HepG2 (cell line): ENCODE data around the gene FRMD6. TPM values are rescaled to one million over a fixed set of nuclear protein-coding genes. Genes with fewer than 3 reads are reported as not detected.

ENCODE experiments used
- CHD4 ChIP-seq: fragments of 200-600 bp; sonication (generic); IDR thresholded peaks from 2 replicates; pipeline ENCODE4 v1.7.0; 2017; ENCODE audit warnings: mild to moderate bottlenecking, low read length, borderline replicate concordance
- FIP1L1 ChIP-seq: fragments of 200-400 bp; formaldehyde crosslinking; IDR thresholded peaks from 2 replicates; pipeline ENCODE4 v1.6.1; 2018; ENCODE audit warnings: low read depth, mild to moderate bottlenecking, low read length, moderate library complexity, borderline replicate concordance; ENCODE audit not compliant: insufficient read depth
- NCOA1 ChIP-seq: sonication (generic); formaldehyde crosslinking; IDR thresholded peaks from 2 replicates; pipeline ENCODE4 v1.9.0; 2021; ENCODE audit warnings: missing genetic modification reagents
- PHF21A ChIP-seq: sonication (generic); formaldehyde crosslinking; IDR thresholded peaks from 2 replicates; pipeline ENCODE4 v1.5.0; 2020; ENCODE audit warnings: mild to moderate bottlenecking, missing genetic modification reagents
- RORA ChIP-seq: sonication (generic); formaldehyde crosslinking; IDR thresholded peaks from 2 replicates; pipeline ENCODE4 v1.5.0; 2020; ENCODE audit warnings: mild to moderate bottlenecking, missing genetic modification reagents, moderate library complexity
- SPEN ChIP-seq: sonication (generic); formaldehyde crosslinking; IDR thresholded peaks from 2 replicates; pipeline ENCODE4 v1.5.1; 2020; ENCODE audit warnings: low read depth, mild to moderate bottlenecking, missing genetic modification reagents
- ZBTB3 ChIP-seq: sonication (generic); formaldehyde crosslinking; IDR thresholded peaks from 2 replicates; pipeline ENCODE4 v1.4.0; 2020; ENCODE audit warnings: low read depth, mild to moderate bottlenecking, moderate library complexity, missing genetic modification reagents, borderline replicate concordance
- ZNF564 ChIP-seq: sonication (generic); formaldehyde crosslinking; IDR thresholded peaks from 2 replicates; pipeline ENCODE4 v1.8.1; 2023; ENCODE audit warnings: mild to moderate bottlenecking, missing genetic modification reagents
- ZNF724P ChIP-seq: sonication (generic); formaldehyde crosslinking; IDR thresholded peaks from 2 replicates; pipeline ENCODE4 v1.8.0; 2022; ENCODE audit warnings: missing genetic modification reagents, borderline replicate concordance
- polyA plus RNA-seq, 8 experiments: library from polyadenylated mRNA; depleted of rRNA in 3 of 8; stranded (reverse) in 7 of 8; unstranded in 1 of 8; fragments of >200 nt; fragmentation: Illumina TruSeq in 4 of 8; extraction: Trizol in 4 of 8; gene quantifications; 2 replicates each; pipeline versions ENCODE4 v1.2.1 to v1.2.3, GENCODE V29; 2011 to 2016; ENCODE audit warnings: low read depth in 4 of 8, missing spikeins in 1 of 8, mixed read lengths in 1 of 8; ENCODE audit not compliant: insufficient read depth in 1 of 8
- total RNA-seq, 5 experiments: library from RNA; depleted of rRNA; stranded (reverse); fragments of >200 nt; fragmentation: Illumina TruSeq; extraction: Trizol; gene quantifications; 2 replicates each; pipeline ENCODE4 v1.2.3, GENCODE V29; 2016; ENCODE audit warnings: low read depth in 1 of 5
- TF ChIP-seq, protein P1 (sequence below): sonication (generic); formaldehyde crosslinking; IDR thresholded peaks from 2 replicates; pipeline ENCODE4 v1.5.0; 2020; ENCODE audit warnings: missing genetic modification reagents
- TF ChIP-seq, protein P2 (sequence below), 2 experiments: sonication (generic) in 1 of 2; formaldehyde crosslinking in 1 of 2; IDR thresholded peaks; 2 replicates each; pipeline versions ENCODE4 v1.4.0 to v1.6.1; 2016 to 2020; ENCODE audit warnings: borderline replicate concordance in 1 of 2, low read depth in 1 of 2, mild to moderate bottlenecking in 1 of 2, missing genetic modification reagents in 1 of 2
- TF ChIP-seq, protein P3 (sequence below): sonication (generic); formaldehyde crosslinking; IDR thresholded peaks from 2 replicates; pipeline ENCODE4 v1.4.0; 2020; ENCODE audit warnings: missing genetic modification reagents

The FRMD6 gene
- total and polyA plus RNA-seq, 2 of the 13 experiments (the other 11 are each of a cell fraction or from before 2014, with no cell fraction given) = 2.4 to 5.4 TPM

DNA sequence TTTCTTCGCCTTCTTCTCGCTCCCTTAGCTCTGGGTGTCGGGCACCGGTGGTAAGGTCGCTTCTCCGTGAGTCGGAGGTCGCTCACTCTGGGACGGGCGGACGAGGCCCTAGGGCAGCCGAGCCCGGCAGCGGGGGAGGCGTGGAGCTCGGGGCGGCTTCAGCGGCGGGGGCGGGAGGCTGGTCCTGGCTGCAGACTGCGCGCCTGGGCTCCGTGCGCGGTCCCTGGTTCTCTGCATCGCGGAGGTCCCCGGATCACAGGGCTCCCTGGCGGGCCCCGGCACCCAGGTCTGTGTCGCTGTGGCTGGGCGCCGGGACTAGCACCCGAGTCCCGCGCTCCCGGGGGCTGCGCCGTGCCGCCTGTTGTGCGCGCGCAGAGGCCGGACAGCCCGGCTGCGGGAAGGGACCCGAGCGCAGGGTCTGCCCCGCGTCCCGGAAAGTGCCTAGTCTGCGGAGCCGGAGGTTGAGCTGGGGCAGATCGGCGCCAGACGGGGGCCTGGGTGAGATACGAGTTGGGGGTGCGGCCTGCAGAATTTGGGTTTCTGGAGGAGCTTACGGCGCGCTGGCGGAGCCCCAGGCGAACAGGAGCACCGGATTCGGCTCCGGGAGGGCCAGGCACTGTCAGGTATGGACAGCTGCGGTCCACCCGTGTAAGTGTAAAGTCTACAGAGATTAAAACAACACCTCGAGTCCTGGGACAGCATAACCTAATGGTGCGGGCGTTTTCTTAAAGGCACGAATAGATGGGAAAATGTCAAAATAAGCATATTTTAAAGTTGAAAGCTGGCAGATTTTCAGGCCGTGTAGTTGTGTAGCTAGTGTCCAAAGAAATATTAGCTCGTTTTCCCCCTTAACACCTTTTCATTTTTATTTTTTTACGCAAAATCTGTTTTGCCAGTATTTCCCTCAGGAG lies 713 bp downstream of the FRMD6 start (continued):
- no peak for TF ChIP-seq FIP1L1
- TF ChIP-seq, protein P1, sequence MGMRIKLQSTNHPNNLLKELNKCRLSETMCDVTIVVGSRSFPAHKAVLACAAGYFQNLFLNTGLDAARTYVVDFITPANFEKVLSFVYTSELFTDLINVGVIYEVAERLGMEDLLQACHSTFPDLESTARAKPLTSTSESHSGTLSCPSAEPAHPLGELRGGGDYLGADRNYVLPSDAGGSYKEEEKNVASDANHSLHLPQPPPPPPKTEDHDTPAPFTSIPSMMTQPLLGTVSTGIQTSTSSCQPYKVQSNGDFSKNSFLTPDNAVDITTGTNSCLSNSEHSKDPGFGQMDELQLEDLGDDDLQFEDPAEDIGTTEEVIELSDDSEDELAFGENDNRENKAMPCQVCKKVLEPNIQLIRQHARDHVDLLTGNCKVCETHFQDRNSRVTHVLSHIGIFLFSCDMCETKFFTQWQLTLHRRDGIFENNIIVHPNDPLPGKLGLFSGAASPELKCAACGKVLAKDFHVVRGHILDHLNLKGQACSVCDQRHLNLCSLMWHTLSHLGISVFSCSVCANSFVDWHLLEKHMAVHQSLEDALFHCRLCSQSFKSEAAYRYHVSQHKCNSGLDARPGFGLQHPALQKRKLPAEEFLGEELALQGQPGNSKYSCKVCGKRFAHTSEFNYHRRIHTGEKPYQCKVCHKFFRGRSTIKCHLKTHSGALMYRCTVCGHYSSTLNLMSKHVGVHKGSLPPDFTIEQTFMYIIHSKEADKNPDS (CRISPR knock-in tag) = no peak
- TF ChIP-seq, protein P2, sequence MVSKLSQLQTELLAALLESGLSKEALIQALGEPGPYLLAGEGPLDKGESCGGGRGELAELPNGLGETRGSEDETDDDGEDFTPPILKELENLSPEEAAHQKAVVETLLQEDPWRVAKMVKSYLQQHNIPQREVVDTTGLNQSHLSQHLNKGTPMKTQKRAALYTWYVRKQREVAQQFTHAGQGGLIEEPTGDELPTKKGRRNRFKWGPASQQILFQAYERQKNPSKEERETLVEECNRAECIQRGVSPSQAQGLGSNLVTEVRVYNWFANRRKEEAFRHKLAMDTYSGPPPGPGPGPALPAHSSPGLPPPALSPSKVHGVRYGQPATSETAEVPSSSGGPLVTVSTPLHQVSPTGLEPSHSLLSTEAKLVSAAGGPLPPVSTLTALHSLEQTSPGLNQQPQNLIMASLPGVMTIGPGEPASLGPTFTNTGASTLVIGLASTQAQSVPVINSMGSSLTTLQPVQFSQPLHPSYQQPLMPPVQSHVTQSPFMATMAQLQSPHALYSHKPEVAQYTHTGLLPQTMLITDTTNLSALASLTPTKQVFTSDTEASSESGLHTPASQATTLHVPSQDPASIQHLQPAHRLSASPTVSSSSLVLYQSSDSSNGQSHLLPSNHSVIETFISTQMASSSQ (IDR thresholded peaks at IDR 0.05; ENCODE audit: low read depth) = no peak
- TF ChIP-seq, protein P2 (CRISPR knock-in tag; IDR thresholded peaks at IDR 0.05; ENCODE audit: borderline replicate concordance) = no peak
- no peak for TF ChIP-seq NCOA1
- no peak for TF ChIP-seq ZBTB3 (CRISPR knock-in tag)
- TF ChIP-seq ZNF724P = no peak
- TF ChIP-seq ZNF564 = no peak; the same call in 1 of the 2 replicates
- TF ChIP-seq RORA (CRISPR knock-in tag) = no peak
- TF ChIP-seq, protein P3, sequence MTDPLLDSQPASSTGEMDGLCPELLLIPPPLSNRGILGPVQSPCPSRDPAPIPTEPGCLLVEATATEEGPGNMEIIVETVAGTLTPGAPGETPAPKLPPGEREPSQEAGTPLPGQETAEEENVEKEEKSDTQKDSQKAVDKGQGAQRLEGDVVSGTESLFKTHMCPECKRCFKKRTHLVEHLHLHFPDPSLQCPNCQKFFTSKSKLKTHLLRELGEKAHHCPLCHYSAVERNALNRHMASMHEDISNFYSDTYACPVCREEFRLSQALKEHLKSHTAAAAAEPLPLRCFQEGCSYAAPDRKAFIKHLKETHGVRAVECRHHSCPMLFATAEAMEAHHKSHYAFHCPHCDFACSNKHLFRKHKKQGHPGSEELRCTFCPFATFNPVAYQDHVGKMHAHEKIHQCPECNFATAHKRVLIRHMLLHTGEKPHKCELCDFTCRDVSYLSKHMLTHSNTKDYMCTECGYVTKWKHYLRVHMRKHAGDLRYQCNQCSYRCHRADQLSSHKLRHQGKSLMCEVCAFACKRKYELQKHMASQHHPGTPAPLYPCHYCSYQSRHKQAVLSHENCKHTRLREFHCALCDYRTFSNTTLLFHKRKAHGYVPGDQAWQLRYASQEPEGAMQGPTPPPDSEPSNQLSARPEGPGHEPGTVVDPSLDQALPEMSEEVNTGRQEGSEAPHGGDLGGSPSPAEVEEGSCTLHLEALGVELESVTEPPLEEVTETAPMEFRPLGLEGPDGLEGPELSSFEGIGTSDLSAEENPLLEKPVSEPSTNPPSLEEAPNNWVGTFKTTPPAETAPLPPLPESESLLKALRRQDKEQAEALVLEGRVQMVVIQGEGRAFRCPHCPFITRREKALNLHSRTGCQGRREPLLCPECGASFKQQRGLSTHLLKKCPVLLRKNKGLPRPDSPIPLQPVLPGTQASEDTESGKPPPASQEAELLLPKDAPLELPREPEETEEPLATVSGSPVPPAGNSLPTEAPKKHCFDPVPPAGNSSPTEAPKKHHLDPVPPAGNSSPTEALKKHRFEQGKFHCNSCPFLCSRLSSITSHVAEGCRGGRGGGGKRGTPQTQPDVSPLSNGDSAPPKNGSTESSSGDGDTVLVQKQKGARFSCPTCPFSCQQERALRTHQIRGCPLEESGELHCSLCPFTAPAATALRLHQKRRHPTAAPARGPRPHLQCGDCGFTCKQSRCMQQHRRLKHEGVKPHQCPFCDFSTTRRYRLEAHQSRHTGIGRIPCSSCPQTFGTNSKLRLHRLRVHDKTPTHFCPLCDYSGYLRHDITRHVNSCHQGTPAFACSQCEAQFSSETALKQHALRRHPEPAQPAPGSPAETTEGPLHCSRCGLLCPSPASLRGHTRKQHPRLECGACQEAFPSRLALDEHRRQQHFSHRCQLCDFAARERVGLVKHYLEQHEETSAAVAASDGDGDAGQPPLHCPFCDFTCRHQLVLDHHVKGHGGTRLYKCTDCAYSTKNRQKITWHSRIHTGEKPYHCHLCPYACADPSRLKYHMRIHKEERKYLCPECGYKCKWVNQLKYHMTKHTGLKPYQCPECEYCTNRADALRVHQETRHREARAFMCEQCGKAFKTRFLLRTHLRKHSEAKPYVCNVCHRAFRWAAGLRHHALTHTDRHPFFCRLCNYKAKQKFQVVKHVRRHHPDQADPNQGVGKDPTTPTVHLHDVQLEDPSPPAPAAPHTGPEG (CRISPR knock-in tag) = no peak
- TF ChIP-seq CHD4 = no peak
- 0 out of 2 replicates have a peak, but pooled peaks have one; percentile 24 for TF ChIP-seq PHF21A
- no peak for TF ChIP-seq SPEN (CRISPR knock-in tag)
